Lower lobe of right lung (tissue), 2 donors: ENCODE results near the gene AGBL1. TPM values are rescaled to one million over a fixed set of nuclear protein-coding genes. Genes with fewer than 3 reads are reported as not detected.

Source experiments
- ATAC-seq, 2 donors: fragments of 200-7000 bp; cut with Tn5 transposase; one replicate each; pipeline ENCODE4 v1.9.1; 2020 to 2022; ENCODE audit warnings: mild to moderate bottlenecking in 2 of 2, moderate library complexity in 2 of 2
- DNase-seq: peaks from one replicate; pipeline ENCODE4 v3.0.0-alpha.2; 2020
- H3K27ac ChIP-seq: fragments of 200-600 bp; one replicate; pipeline ENCODE4 v1.8.0; 2022
- H3K27me3 ChIP-seq: fragments of 200-600 bp; one replicate; pipeline ENCODE4 v1.8.0; 2022; ENCODE audit warnings: low read depth
- H3K36me3 ChIP-seq: fragments of 200-600 bp; one replicate; pipeline ENCODE4 v1.8.0; 2022; ENCODE audit warnings: mild to moderate bottlenecking
- H3K4me1 ChIP-seq: fragments of 200-600 bp; one replicate; pipeline ENCODE4 v1.8.0; 2022
- H3K4me3 ChIP-seq: fragments of 200-600 bp; one replicate; pipeline ENCODE4 v1.8.0; 2022; ENCODE audit warnings: mild to moderate bottlenecking
- H3K9me3 ChIP-seq: fragments of 200-600 bp; one replicate; pipeline ENCODE4 v1.8.0; 2022
- CTCF ChIP-seq: fragments of 200-600 bp; IDR thresholded peaks from one replicate; pipeline ENCODE4 v1.8.0; 2022; ENCODE audit warnings: antibody characterized with exemption, mild to moderate bottlenecking
- intact Hi-C: fragments of 100-400 bp; cut with DNase I; formaldehyde crosslinking; loops from one replicate; pipeline ENCODE4 v1.11.0; 2022
- total RNA-seq: library from RNA; stranded (reverse); fragmentation: NEBNext Ultra II Directional; extraction: Animal tissue kit (Norgen Biotek cat#: 25700); gene quantifications from one replicate; pipeline ENCODE4 v1.2.1, GENCODE V29; 2021
- donor health status: DM: no; HTN: yes; CAD: no; lungs with severe emphysema.

The AGBL1 gene
- total RNA-seq, 1 donor from 2014 or later: 12.0 TPM

- intact Hi-C loops: no loop called here
- DNase-seq: no peak
- TF ChIP-seq CTCF: no peak
- no peak for ATAC-seq
- Histone ChIP-seq H3K36me3 (no peaks in the 10 kb centered on the region), H3K4me3 (no peak overlapping the region), H3K9me3 (no peaks in the 10 kb centered on the region), H3K27me3 (no peaks in the 10 kb centered on the region), H3K27ac (no peak overlapping the region), H3K4me1 (no peaks in the 10 kb centered on the region)
Observed at GRCh38 chr15:86060674-86061073, 19.0 kb upstream of the AGBL1 start.

GRCh38 chr15:86061581-86061980 lies 18.1 kb upstream of the AGBL1 start:
- H3K27ac ChIP-seq: no peak overlapping the region
- H3K27me3 ChIP-seq: no peaks in the 10 kb centered on the region
- no peak overlapping the region for H3K4me3 ChIP-seq
- no peak for ATAC-seq
- no peaks in the 10 kb centered on the region for H3K9me3 ChIP-seq
- no peak for TF ChIP-seq CTCF
- H3K4me1 ChIP-seq: no peaks in the 10 kb centered on the region
- no peaks in the 10 kb centered on the region for H3K36me3 ChIP-seq
- DNase-seq: no peak
- intact Hi-C loops: no loop called here

GRCh38 chr15:86062646-86063243 lies 16.9 kb upstream of the AGBL1 start:
- intact Hi-C loops: no loop called here
- DNase-seq: no peak
- no peaks in the 10 kb centered on the region for H3K36me3 ChIP-seq
- no peak for ATAC-seq
- no peak overlapping the region for H3K4me3 ChIP-seq
- H3K27me3 ChIP-seq: no peaks in the 10 kb centered on the region
- H3K27ac ChIP-seq: no peak overlapping the region
- no peaks in the 10 kb centered on the region for H3K4me1 ChIP-seq
- no peaks in the 10 kb centered on the region for H3K9me3 ChIP-seq
- no peak for TF ChIP-seq CTCF

- H3K4me3 ChIP-seq: no peak overlapping the region
- no peaks in the 10 kb centered on the region for H3K36me3 ChIP-seq
- no peaks in the 10 kb centered on the region for H3K9me3 ChIP-seq
- intact Hi-C loops: no loop called here
- H3K27me3 ChIP-seq: no peaks in the 10 kb centered on the region
- H3K4me1 ChIP-seq: no peaks in the 10 kb centered on the region
- no peak for TF ChIP-seq CTCF
- DNase-seq: no peak
- H3K27ac ChIP-seq: no peak overlapping the region
- no peak for ATAC-seq
Observed at GRCh38 chr15:86063356-86064095, 16.1 kb upstream of the AGBL1 start.

- no peaks in the 10 kb centered on the region for H3K27me3 ChIP-seq
- no peaks in the 10 kb centered on the region for H3K9me3 ChIP-seq
- ATAC-seq: no peak
- DNase-seq: no peak
- H3K4me1 ChIP-seq: no peaks in the 10 kb centered on the region
- intact Hi-C loops: no loop called here
- H3K36me3 ChIP-seq: no peaks in the 10 kb centered on the region
- no peak overlapping the region for H3K27ac ChIP-seq
- H3K4me3 ChIP-seq: no peak overlapping the region
- TF ChIP-seq CTCF: no peak
Observed at GRCh38 chr15:86064326-86064725, 15.3 kb upstream of the AGBL1 start.
